Erythroblast (primary cell): ENCODE data around the gene ATXN7L1.

ENCODE experiments used
- GATA1 ChIP-seq: IDR thresholded peaks from 2 replicates; pipeline ENCODE4 v1.6.1; 2011; ENCODE audit warnings: low read depth, mild to moderate bottlenecking, control low read depth, low read length, moderate library complexity
- POLR2A ChIP-seq: IDR thresholded peaks from 2 replicates; pipeline ENCODE4 v1.6.1; 2011; ENCODE audit warnings: mild to moderate bottlenecking, low read length

- TF ChIP-seq POLR2A = no peak
- TF ChIP-seq GATA1 = no peak
Observed at GRCh38 chr7:105775580-105775979, 100.8 kb downstream of the ATXN7L1 start.
